H1 (cell line): ENCODE data around the gene FOXP4. TPM values are rescaled to one million over a fixed set of nuclear protein-coding genes. Genes with fewer than 3 reads are reported as not detected.

Source experiments
- CTCF ChIA-PET: fragments of 300-600 bp; sonication (Branson Sonifier 250); formaldehyde crosslinking; loops from one replicate; lab custom pipeline; 2021; ENCODE audit not compliant: partially characterized antibody; lab: Charles Lee
- POLR2A ChIA-PET: fragments of 300-600 bp; sonication (Branson Sonifier 250); formaldehyde crosslinking; loops from one replicate; lab custom pipeline; 2021; ENCODE audit warnings: inconsistent platforms; ENCODE audit not compliant: partially characterized antibody; lab: Charles Lee
- DNase-seq, 2 experiments: peaks; one replicate each; pipeline versions ENCODE4 v3.0.0 to v3.0.0-alpha.2; 2010 to 2022; ENCODE audit warnings: low spot score in 2 of 2, low read depth in 1 of 2, mixed read lengths in 1 of 2
- FAIRE-seq: peaks from 2 replicates; lab custom pipeline; 2011; peaks lifted over from hg19 to GRCh38; lab: Jason Lieb, UNC
- H2AFZ ChIP-seq: 2 replicates; pipeline ENCODE4 v1.8.1; 2012; ENCODE audit warnings: low read length, inconsistent platforms
- H2AK5ac ChIP-seq: 2 replicates; pipeline ENCODE4 v1.6.1; 2013; ENCODE audit warnings: low read depth, low read length
- H2BK120ac ChIP-seq: replicated peaks from 2 replicates; pipeline ENCODE3; 2013; ENCODE audit warnings: low read depth, low read length, inconsistent platforms
- H2BK12ac ChIP-seq: 2 replicates; pipeline ENCODE4 v1.6.1; 2013; ENCODE audit warnings: low read depth, low read length
- H2BK15ac ChIP-seq: 2 replicates; pipeline ENCODE4 v1.6.1; 2013; ENCODE audit warnings: low read length
- H2BK20ac ChIP-seq: 2 replicates; pipeline ENCODE4 v1.6.1; 2013; ENCODE audit warnings: low read length
- H2BK5ac ChIP-seq: 2 replicates; pipeline ENCODE4 v1.6.1; 2013; ENCODE audit warnings: low read depth, low read length
- H3K14ac ChIP-seq: 2 replicates; pipeline ENCODE4 v1.6.1; 2013; ENCODE audit warnings: inconsistent platforms; ENCODE audit not compliant: insufficient read length
- H3K18ac ChIP-seq: 2 replicates; pipeline ENCODE4 v1.6.1; 2013; ENCODE audit warnings: low read length; ENCODE audit errors: extremely low read depth
- H3K23ac ChIP-seq: 2 replicates; pipeline ENCODE4 v1.6.1; 2013; ENCODE audit warnings: inconsistent platforms; ENCODE audit not compliant: insufficient read length
- H3K23me2 ChIP-seq: 2 replicates; pipeline ENCODE4 v1.6.1; 2013; ENCODE audit warnings: low read depth, low read length
- H3K27ac ChIP-seq: 2 replicates; pipeline ENCODE4 v1.6.1; 2011; ENCODE audit warnings: low read depth, low read length, inconsistent platforms
- H3K27me3 ChIP-seq, 4 experiments: replicated peaks in 1 of 4; 1 replicate in 1 of 4; 2 replicates in 3 of 4; pipeline versions ENCODE4 v1.6.1 to v1.8.1; 2011 to 2013; ENCODE audit warnings: low read length in 3 of 4, mild to moderate bottlenecking in 3 of 4, inconsistent platforms in 2 of 4, mixed read lengths in 2 of 4, moderate library complexity in 1 of 4; ENCODE audit not compliant: control insufficient read depth in 3 of 4, insufficient read depth in 3 of 4; ENCODE audit errors: extremely low read depth in 1 of 4
- H3K36me3 ChIP-seq, 4 experiments: 2 replicates each; pipeline versions ENCODE4 v1.6.1 to v1.8.1; 2011 to 2013; ENCODE audit warnings: mild to moderate bottlenecking in 4 of 4, low read length in 3 of 4, moderate library complexity in 2 of 4, control low read depth in 1 of 4, inconsistent platforms in 1 of 4; ENCODE audit not compliant: insufficient read depth in 4 of 4, control insufficient read depth in 2 of 4
- H3K4ac ChIP-seq: replicated peaks from 2 replicates; pipeline ENCODE3; 2013; ENCODE audit warnings: low read length, low read depth, mixed read lengths, inconsistent platforms; ENCODE audit not compliant: insufficient read length
- H3K4me1 ChIP-seq, 4 experiments: replicated peaks in 1 of 4; 1 replicate in 1 of 4; 2 replicates in 3 of 4; pipeline versions ENCODE4 v1.6.1 to v1.8.1; 2011 to 2013; ENCODE audit warnings: low read length in 3 of 4, inconsistent platforms in 2 of 4, mixed read lengths in 1 of 4; ENCODE audit not compliant: insufficient read depth in 4 of 4, control insufficient read depth in 3 of 4
- H3K4me2 ChIP-seq, 2 experiments: 2 replicates each; pipeline versions ENCODE4 v1.6.1 to v1.8.1; 2011 to 2013; ENCODE audit warnings: low read depth in 2 of 2, low read length in 2 of 2, control low read depth in 1 of 2, inconsistent platforms in 1 of 2, mild to moderate bottlenecking in 1 of 2; ENCODE audit not compliant: insufficient read depth in 1 of 2
- H3K4me3 ChIP-seq, 4 experiments: fragments of 200-600, 300-600 bp in 1 of 4; sonication (generic), shearing (Covaris generic), sonication (Bioruptor Twin) in 1 of 4; 2 replicates each; pipeline versions ENCODE4 v1.5.1 to v1.8.1; 2011 to 2016; ENCODE audit warnings: low read length in 4 of 4, low read depth in 3 of 4, control low read depth in 2 of 4, inconsistent platforms in 2 of 4, mild to moderate bottlenecking in 2 of 4, mixed read lengths in 1 of 4, moderate library complexity in 1 of 4; ENCODE audit not compliant: insufficient read depth in 2 of 4; ENCODE audit errors: extremely low read depth in 1 of 4
- H3K56ac ChIP-seq: replicated peaks from 2 replicates; pipeline ENCODE3; 2013; ENCODE audit warnings: low read depth, mild to moderate bottlenecking, mixed read lengths, low read length, inconsistent platforms; ENCODE audit not compliant: insufficient read length
- H3K79me1 ChIP-seq: 2 replicates; pipeline ENCODE4 v1.6.1; 2013; ENCODE audit warnings: low read depth, low read length, control low read depth
- H3K79me2 ChIP-seq, 2 experiments: 2 replicates each; pipeline versions ENCODE4 v1.6.1 to v1.8.1; 2012 to 2013; ENCODE audit warnings: low read length in 2 of 2, mild to moderate bottlenecking in 2 of 2, inconsistent platforms in 1 of 2; ENCODE audit not compliant: insufficient read depth in 2 of 2, control insufficient read depth in 1 of 2
- H3K9ac ChIP-seq, 4 experiments: replicated peaks in 1 of 4; 1 replicate in 1 of 4; 2 replicates in 3 of 4; pipeline versions ENCODE4 v1.6.1 to v1.8.1; 2011 to 2013; ENCODE audit warnings: low read depth in 3 of 4, low read length in 3 of 4, control low read depth in 2 of 4, mild to moderate bottlenecking in 2 of 4, moderate library complexity in 2 of 4, inconsistent platforms in 1 of 4; ENCODE audit errors: extremely low read depth in 1 of 4
- H3K9me3 ChIP-seq, 2 experiments: 2 replicates each; pipeline versions ENCODE4 v1.6.1 to v1.8.1; 2012 to 2013; ENCODE audit warnings: mild to moderate bottlenecking in 2 of 2, moderate library complexity in 2 of 2, control low read depth in 1 of 2, inconsistent platforms in 1 of 2, low read depth in 1 of 2, low read length in 1 of 2, mixed read lengths in 1 of 2; ENCODE audit not compliant: insufficient read depth in 2 of 2
- H4K20me1 ChIP-seq, 2 experiments: replicated peaks in 1 of 2; 2 replicates each; pipeline versions ENCODE3 to v1.8.1; 2011 to 2013; ENCODE audit warnings: inconsistent platforms in 2 of 2, low read length in 2 of 2, mild to moderate bottlenecking in 1 of 2; ENCODE audit not compliant: insufficient read depth in 2 of 2, control insufficient read depth in 1 of 2
- H4K5ac ChIP-seq: 2 replicates; pipeline ENCODE4 v1.6.1; 2013; ENCODE audit warnings: low read length, low read depth, mixed read lengths, inconsistent platforms; ENCODE audit not compliant: insufficient read length
- H4K8ac ChIP-seq: 2 replicates; pipeline ENCODE4 v1.8.0; 2013; ENCODE audit warnings: mild to moderate bottlenecking, moderate library complexity, low read length, inconsistent platforms; ENCODE audit not compliant: insufficient read depth; ENCODE audit errors: extremely low read depth
- H4K91ac ChIP-seq: replicated peaks from 2 replicates; pipeline ENCODE3; 2013; ENCODE audit warnings: low read length, mixed read lengths, inconsistent platforms; ENCODE audit not compliant: insufficient read length
- HDAC6 ChIP-seq: IDR thresholded peaks from one replicate; pipeline ENCODE4 v1.7.1; 2012; ENCODE audit warnings: low read depth, mild to moderate bottlenecking, inconsistent platforms, low read length, moderate library complexity
- KDM4A ChIP-seq: IDR thresholded peaks from one replicate; pipeline ENCODE4 v1.7.1; 2012; ENCODE audit warnings: low read depth, mild to moderate bottlenecking, moderate library complexity, low read length, inconsistent platforms; ENCODE audit not compliant: severe bottlenecking
- YY1 ChIP-seq: IDR thresholded peaks from 2 replicates; pipeline ENCODE4 v1.6.1; 2011; ENCODE audit warnings: low read depth, mild to moderate bottlenecking, low read length
- WGBS, 2 experiments: shearing (Covaris generic) in 1 of 2; methylation state at CpG; one replicate each; pipeline versions ENCODE4 v1.1.6 to v1.1.7; 2013 to 2015; ENCODE audit warnings: low lambda C conversion rate in 2 of 2, mixed read lengths in 2 of 2, inconsistent platforms in 1 of 2, low coverage in 1 of 2, missing lambda C conversion rate in 1 of 2; ENCODE audit not compliant: insufficient replicate concordance in 2 of 2, insufficient coverage in 1 of 2, insufficient read length in 1 of 2; ENCODE audit errors: extremely low coverage in 1 of 2, missing lambda C conversion rate in 1 of 2; 5-methylcytosine and 5-hydroxymethylcytosine counted together
- polyA plus RNA-seq, 7 experiments: library from polyadenylated mRNA; depleted of rRNA in 3 of 7; stranded (reverse) in 5 of 7; unstranded in 2 of 7; fragments of >200 nt in 5 of 7; fragments of 200-250 nt in 2 of 7; gene quantifications; 1 replicate in 5 of 7; 2 replicates in 1 of 7; 4 replicates in 1 of 7; pipeline versions ENCODE4 v1.2.1 to v1.2.3, GENCODE V29; 2011 to 2013; ENCODE audit warnings: missing spikeins in 2 of 7, mixed read lengths in 2 of 7
- total RNA-seq: library from RNA; stranded (reverse); fragmentation: NEBNext Ultra II Directional; extraction: Animal tissue kit (Norgen Biotek cat#: 25700); gene quantifications from 2 replicates; pipeline ENCODE4 v1.2.1, GENCODE V29; 2021

Gene FOXP4
- total and polyA plus RNA-seq, 2 of the 8 experiments (the other 6 are each of a cell fraction or from before 2014, with no cell fraction given), result 4.8 to 13.3 TPM

DNA sequence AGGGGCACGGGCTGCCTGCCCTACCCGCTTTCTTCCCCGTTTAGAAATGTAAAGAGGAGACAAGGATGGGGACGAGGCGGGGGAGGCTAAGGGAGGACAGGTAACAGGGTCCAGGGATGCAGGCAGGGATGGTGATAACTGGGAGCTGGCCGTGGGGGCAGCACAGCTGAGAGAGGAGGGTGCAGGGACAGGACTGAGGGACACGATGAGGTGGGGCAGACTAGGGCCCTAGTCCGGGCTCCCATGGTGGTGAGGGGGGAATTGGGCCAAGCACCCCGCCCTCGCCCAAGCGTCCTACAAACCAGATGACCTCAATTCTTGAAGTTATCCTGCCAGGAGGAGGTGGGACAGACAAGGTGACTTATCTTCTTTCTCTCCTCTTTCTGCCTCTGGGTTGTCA, 47.7 kb downstream of the FOXP4 start:
- H3K4me2 ChIP-seq, result no peak overlapping the region
- no peak overlapping the region for H2BK12ac ChIP-seq
- H3K23ac ChIP-seq, result no peak overlapping the region
- WGBS, 2 experiments, result 84% methylated on average over 11 of the region's 11 CpGs; no CpG with 5 or more reads in 1 of the 2 experiments
- no peak overlapping the region for H4K91ac ChIP-seq
- FAIRE-seq (no peak), DNase-seq (no peak)
- no peak overlapping the region for H3K56ac ChIP-seq
- ChIA-PET POLR2A (interaction anchor here (1.1 to 1.6 kb wide), 2 partner anchors 8 to 24 kb away, joined by 4 read pairs; no protein-coding TSS in a partner anchor), CTCF (interaction anchor here (0.8 to 27.7 kb wide), 14 partner anchors 9 to 226 kb away, joined by 3 to 361 read pairs (median 5); no protein-coding TSS in a partner anchor)
- H3K4ac ChIP-seq, result no peak overlapping the region
- H2BK15ac ChIP-seq, result no peak overlapping the region
- no peak overlapping the region for H4K5ac ChIP-seq
- H2AFZ ChIP-seq, result no peak overlapping the region
- peaks cover 0 to 4% (median 2%) of the 10 kb centered on the region in 4 experiments; a peak in 3 of 8 replicates for H3K36me3 ChIP-seq
- H3K27ac ChIP-seq, result no peak overlapping the region
- H3K9ac ChIP-seq, result no peak overlapping the region
- peaks cover 3 to 14% (median 8%) of the 10 kb centered on the region in 4 experiments for H3K4me1 ChIP-seq
- H2BK120ac ChIP-seq, result no peak overlapping the region
- H4K8ac ChIP-seq, result no peak overlapping the region
- no peaks in the 10 kb centered on the region for H3K9me3 ChIP-seq
- no peak overlapping the region for H3K14ac ChIP-seq
- H2AK5ac ChIP-seq, result no peak overlapping the region
- TF ChIP-seq YY1 (no peak), HDAC6 (no peak), KDM4A (no peak)
- H2BK20ac ChIP-seq, result no peak overlapping the region
- H3K23me2 ChIP-seq, result no peaks in the 10 kb centered on the region
- no peak overlapping the region for H2BK5ac ChIP-seq
- H3K79me2 ChIP-seq, result no peaks in the 10 kb centered on the region
- H4K20me1 ChIP-seq, result peaks cover 0 to 2% of the 10 kb centered on the region in 2 experiments
- H3K79me1 ChIP-seq, result no peaks in the 10 kb centered on the region
- no peak overlapping the region for H3K18ac ChIP-seq
- H3K4me3 ChIP-seq, result no peak overlapping the region
- no peaks in the 10 kb centered on the region for H3K27me3 ChIP-seq
